ENCODE results near the gene PRKCD.

PRKCD gene

GRCh38 chr3:53193466-53194209, 32.6 kb downstream of the PRKCD start:
- no peak for DNase-seq

DNA sequence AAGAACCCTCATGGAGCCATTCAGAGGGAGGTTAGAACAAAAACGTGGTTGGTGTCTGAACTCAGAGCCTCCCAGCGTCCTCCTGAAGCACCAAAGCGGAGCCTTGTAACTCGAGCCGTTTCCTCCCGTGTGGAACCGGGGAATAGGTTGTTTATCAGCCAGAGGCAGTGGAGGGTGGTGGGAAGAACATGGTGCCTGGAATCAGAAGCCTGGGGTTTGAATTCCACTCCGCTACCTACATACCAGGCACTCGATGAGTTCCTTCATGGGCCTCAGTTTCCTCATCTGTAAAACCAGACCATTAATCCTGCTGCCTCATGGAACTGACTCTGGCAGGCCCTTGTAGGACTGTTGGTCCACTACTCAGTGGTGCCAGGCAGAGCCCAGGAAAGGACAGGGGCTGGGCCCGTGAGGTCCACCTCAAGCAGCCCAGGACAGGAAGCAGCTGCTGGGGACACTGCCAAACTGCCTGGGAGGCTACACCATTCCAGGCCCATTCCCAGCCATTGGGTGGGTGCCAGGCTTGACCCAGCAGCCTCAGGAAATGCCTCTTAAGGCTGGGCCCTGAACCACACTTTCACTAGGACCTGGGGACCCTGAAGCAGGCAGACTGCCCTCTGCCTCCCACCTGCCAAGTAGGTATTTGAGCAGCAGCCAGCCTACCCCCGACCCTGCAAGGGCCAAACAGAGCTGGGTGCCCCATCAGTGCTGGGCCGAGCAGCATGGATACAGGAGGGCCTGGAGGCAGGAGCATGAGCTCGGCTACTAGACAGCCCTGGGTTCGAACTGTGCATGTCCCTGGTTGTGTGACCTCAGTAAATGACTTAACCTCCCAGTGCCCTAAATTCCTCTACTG, 33.4 kb downstream of the PRKCD start:
- no peak for DNase-seq

DNA sequence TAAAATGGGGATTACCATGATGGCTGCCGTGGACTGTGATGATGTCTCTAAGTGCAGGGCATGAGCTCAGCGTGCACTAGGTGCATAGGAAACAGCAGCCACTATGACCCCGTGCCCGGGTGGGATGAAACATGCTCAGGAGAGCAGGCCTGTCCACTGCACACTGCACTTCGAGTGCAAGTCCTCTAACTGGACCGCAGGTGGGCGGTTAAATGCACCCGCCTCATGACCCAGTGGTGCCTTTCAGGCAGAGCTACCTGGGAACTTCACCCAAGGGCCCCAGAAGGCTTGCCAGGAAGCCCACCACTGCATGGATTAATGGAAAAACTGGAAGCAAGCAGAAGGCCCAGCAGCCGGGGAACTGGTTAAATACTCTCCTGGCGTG, 34.0 kb downstream of the PRKCD start:
- DNase-seq, result no peak

DNA sequence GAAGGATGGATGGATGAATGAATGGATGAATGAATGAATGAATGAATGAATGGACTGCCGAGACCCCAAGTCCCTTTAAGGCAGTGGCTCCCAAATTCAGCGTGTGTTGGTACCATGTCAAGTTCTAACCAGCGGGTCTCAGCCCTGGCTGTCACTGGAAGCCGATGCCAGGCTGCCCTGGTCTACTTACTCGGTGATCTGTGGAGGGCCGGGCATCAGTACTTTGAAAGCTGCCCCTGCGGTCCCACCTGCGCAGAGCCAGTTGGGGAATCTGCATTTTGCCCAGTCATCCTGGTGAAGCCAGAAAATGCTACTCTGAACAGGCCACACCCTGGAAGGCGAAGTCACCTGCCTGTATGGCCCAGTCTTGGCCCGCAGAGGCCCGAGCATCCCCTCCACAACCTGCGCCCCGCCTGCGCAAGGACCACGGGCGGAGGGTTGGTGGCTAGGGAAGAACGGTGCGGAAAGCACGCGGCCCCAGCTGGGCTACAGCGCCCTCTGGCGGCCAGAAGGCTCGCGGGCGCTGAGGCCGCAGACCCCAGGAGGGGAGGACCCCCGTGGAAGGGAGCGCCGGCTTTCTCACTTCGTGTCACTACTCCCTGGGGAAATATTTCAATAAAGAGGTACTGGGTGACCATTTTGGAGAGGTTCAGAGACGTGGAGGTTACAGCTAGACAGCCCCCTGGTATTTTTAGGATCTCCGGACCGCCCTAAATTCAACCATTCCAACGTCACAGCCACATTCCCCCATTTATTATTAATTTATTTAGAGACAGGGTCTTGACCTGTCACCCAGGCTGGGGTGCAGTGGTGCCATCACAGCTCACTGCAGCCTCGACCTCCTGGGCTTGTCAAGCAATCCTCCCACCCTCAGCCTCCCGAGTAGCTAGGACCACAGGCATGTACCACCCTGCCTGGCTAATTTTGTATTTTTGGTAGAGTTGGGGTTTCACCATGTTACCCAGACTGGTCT, 34.9 kb downstream of the PRKCD start:
- no peak for DNase-seq

DNA sequence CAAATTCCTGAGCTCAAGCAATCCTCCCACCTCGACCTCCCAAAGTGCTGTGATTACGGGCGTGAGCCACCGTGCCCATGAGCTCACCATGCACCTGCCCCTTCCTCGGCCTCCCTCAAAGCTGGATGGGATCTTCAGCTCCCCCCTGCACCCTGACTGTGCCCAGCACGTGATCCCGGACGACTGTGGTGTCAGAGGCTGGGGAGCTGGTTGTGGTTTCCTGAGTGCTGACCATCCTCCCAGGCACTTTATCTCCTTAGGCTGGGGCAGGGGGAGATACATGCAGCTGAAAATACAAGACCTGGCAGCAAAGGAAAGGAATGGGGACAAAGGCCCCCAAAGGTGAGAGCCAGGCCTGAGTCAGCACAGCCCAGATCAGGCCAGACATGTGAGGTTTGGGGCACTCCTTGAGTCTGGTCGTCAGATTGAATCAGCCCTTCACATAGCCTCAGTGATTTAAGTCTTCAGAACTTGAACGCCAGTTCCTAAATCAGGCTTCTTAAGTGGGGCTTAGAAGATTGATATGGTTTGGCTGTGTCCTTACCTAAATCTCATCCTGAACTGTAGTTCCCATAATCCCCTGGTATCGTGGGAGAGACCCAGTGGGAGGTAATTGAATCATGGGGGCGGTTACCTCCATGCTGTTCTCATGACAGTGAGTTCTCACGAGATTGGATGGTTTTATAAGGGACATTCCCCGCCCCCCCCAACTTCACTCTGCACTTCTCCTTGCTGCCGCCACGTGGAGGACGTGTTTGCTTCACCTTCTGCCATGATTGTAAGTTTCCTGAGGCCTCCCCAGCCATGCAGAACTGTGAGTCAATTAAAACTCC, 35.8 kb downstream of the PRKCD start:
- no peak for DNase-seq

- DNase-seq, result no peak
Observed at GRCh38 chr3:53198256-53198977, 37.4 kb downstream of the PRKCD start.

GRCh38 chr3:53198996-53199395, 38.0 kb downstream of the PRKCD start:
- DNase-seq, result no peak

DNA sequence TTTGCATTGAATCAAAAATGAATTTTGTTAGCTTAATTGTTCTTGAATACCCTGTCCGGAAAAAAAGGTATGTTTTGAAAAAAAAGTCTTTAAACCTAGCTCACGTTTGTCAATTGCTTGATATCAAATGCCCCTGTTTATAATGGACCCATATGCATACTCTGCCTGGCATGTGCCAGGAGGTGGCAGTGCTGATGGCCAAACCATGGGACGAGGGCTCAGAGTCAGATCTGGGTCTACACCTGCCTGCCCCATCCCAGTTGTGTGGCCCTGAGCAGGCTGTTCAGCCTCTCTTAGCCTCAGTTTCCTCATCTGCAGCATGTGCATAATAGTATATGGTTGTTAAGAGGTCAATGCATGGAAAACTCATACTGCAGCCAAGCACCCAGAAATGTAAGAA, 38.8 kb downstream of the PRKCD start:
- DNase-seq, result no peak

GRCh38 chr3:53200501-53201498, 39.8 kb downstream of the PRKCD start:
- no peak for DNase-seq

DNA sequence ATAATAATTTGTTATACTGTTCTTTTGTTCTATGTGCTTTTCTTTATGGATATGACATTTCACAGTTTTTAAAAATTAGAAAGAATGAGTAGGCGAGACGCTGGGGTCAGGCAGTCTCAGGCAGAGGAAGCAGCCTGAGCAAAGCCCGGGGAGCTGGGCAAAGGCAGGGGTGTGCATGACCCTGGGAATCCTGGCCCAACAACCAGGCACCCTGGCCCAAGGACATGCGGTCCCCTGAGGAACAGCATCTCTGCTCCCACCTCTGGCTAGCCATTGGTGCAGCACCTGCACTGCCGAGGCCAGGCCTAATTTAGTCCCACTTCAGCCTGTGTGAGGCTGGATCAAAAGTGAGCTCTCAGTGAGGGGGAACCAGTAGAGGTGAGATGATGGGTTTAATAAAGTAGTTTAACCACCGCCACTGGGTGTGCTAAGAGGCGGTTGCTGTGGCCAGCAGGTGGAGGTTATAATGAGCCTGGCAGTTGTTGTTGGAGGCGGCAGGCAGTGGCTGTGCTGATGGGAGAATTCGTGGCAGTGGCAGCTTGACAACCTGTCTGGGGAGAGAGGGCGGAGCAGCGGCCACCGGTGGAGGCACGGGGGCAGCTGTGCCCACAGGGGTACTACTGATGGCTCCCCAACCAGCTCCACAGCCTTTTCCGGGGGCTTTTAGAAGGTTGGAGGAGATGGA, 41.5 kb downstream of the PRKCD start:
- DNase-seq, result no peak

GRCh38 chr3:53211706-53212702, 51.0 kb downstream of the PRKCD start:
- no peak for DNase-seq

- DNase-seq, result no peak
Observed at GRCh38 chr3:53213276-53213675, 52.3 kb downstream of the PRKCD start.

GRCh38 chr3:53215816-53216215, 54.8 kb downstream of the PRKCD start:
- DNase-seq, result no peak

- no peak for DNase-seq
Observed at GRCh38 chr3:53216723-53217122, 55.7 kb downstream of the PRKCD start.

- DNase-seq, result no peak
Observed at GRCh38 chr3:53217175-53217574, 56.2 kb downstream of the PRKCD start.

GRCh38 chr3:53218131-53218530, 57.1 kb downstream of the PRKCD start:
- no peak for DNase-seq

DNA sequence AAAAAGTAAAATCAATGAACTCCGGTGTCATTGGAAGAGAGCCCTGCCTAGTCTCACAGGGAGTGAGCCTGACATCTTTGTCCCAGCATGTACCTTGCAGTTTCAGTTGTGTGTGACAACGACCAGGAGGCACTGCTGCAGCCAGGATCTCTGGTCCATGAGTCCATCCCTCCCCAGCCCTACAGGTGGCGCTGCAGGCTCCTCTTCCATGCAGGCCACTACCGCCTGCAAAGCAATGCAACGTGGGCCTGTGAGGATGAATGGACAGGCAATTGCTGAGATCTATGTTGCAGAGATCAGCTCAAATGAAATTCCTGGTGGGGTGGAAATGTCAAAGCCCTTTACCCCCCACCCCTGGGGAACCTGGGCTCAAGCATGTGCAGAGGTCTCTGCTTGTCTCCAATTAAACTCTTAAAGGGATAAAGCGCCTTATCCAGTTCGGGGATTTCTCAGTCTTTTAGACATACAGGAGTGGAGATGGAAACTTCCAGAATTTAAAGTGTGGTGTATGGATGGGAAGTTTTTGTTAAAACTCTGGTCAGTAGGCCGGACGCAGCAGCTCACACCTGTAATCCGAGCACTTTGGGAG, 59.0 kb downstream of the PRKCD start:
- DNase-seq, result peak; percentile 40

DNA sequence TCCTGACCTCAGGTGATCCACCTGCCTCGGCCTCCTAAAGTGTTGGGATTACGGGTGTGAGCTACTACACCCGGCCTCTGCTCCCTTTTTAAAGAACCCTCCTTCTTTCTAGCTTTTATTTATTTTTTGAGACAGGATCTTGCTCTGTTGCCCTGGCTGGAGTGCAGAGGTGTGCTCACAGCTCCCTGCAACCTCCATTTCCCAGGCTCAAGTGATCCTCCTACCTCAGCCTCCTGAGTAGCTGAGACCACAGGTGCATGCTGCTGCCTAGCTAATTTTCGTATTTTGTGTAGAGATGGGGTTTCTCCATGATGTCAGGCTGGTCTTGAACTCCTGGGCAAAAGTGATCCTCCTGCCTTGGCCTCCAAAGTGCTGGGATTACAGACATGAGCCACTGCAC, 60.3 kb downstream of the PRKCD start:
- DNase-seq, result no peak

Data from NCI-H1436 (cell line).